ENCODE data around the gene ARFGAP1.

The ARFGAP1 gene

DNA sequence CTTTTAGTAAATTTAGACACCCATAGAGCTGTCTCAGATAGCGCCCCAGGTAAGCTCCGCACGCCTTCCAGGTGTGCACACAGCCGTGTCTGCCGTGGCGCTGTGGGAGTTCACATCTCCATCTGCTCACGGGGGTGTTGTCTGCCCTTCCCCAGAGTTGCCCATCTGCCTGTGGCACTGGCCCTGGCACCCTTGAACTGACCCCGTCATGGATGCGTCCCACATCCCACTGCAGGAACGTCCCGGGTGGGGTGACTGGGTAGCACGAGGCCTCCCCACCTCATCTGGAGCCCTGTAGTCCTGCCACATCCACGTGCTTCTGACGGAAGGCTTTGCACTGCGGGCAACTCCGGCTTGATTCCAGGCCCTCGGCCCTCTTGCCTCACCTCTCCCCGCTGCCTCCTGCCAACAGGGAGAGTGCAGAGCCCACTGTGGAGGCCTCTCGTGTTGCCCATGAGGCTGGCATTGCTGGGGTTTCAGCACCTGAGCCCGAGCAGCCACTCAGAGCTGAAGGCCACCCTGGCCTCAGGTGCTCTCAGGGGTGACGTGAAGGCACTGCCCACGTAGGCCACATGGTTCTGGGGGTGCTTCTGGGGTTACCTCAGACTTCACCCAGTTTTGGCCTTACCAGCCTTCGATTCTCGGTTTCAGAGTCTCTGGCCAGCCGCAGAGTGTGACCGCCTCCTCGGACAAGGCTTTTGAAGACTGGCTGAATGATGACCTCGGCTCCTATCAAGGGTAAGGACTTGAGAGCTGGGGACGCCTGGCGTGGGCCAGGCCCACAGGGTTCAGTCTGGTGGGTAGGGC, 5.1 kb downstream of the ARFGAP1 start:
- no peak for DNase-seq (ENCODE audit: low read depth in 1 of 2, low spot score in 1 of 2)

DNA sequence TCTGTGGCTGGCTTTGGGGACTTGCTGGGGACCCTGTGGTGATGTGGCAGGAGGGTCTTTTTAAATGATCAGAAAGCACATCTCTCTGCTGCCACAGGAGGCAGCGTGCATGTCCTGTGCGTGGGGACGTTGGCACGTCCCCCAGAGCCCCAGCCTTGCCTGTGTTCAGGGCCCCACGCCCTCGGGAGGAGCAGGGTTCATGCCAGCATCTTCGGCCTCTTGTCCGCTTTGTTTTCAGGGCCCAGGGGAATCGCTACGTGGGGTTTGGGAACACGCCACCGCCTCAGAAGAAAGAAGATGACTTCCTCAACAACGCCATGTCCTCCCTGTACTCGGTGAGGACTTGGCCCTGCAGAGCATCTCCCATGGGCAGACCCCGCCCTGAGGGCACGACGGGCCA, 6.0 kb downstream of the ARFGAP1 start:
- DNase-seq (ENCODE audit: low read depth in 1 of 2, low spot score in 1 of 2) = no peak

DNA sequence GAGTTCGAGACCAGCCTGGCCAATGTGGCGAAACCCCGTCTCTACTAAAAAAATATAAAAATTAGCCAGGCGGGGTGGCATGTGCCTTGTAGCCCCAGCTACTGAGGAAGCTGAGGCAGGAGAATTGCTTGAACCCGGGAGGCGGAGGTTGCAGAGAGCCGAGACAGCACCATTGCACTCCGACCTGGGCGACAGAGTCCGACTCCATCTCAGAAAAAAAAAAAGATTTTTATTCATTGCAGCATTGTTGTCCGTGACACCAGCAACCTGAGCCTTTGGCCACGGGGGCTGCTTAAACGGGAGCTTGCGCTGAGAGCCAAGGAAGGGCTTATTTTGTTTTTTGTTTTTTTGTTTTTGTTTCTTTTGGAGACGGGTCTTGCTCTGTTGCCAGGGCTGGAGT, 7.3 kb downstream of the ARFGAP1 start:
- no peak for DNase-seq (ENCODE audit: low read depth in 1 of 2, low spot score in 1 of 2)

- no peak for DNase-seq (ENCODE audit: low read depth in 1 of 2, low spot score in 1 of 2)
These were observed 7.8 kb downstream of the ARFGAP1 start for GRCh38 chr20:63280371-63280770.

- DNase-seq (ENCODE audit: low read depth in 1 of 2, low spot score in 1 of 2) = no peak
These were observed 8.4 kb downstream of the ARFGAP1 start for GRCh38 chr20:63280929-63281545.

DNA sequence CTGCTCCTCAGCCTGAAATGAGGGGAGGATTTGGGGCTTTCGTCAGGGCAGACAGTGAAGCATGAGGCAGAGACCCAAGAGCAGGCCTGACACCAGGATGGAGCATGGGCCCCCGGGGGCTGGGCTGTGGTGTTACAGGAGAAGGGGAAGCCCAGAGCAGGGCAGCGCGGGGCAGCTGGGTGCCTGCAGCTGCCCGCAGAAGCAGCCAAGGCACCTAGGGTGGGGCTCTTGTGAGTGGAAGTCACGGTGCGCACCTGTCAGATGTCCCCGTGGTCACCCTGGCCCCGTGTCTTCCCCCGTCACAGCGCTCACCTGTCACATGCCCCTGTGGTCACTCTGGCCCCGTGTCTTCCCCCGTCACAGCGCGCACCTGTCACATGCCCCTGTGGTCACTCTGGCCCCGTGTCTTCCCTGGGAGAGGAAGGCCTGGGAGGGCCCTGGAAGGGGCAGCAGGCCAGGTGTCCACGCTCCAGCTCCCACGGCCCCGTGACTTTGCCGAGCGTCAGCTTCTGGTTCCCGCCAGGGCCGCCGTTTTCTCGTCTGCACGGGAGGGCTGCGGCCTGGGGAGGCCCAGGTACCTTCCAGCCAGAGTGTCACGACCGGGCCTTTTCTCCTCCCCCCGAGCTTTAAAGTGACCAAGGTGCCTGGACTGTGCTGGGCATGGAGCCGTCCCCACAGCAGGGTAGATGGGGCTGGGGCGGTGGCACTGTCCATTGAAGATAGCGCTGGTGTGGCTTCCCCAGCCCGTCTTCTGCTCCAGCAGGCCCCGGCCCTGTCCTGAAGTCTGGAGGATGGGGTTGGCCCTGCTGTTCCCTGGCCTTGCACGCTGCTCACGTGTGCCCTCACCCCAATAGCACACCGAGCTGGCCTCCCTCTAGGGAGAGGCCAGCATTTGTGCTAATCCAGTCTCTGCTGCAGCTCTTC, 9.4 kb downstream of the ARFGAP1 start:
- DNase-seq (ENCODE audit: low read depth in 1 of 2, low spot score in 1 of 2) = no peak

GRCh38 chr20:63282946-63283345, 10.3 kb downstream of the ARFGAP1 start:
- no peak for DNase-seq (ENCODE audit: low read depth in 1 of 2, low spot score in 1 of 2)

- no peak for DNase-seq (ENCODE audit: low read depth in 1 of 2, low spot score in 1 of 2)
These were observed 10.9 kb downstream of the ARFGAP1 start for GRCh38 chr20:63283397-63284082.

DNA sequence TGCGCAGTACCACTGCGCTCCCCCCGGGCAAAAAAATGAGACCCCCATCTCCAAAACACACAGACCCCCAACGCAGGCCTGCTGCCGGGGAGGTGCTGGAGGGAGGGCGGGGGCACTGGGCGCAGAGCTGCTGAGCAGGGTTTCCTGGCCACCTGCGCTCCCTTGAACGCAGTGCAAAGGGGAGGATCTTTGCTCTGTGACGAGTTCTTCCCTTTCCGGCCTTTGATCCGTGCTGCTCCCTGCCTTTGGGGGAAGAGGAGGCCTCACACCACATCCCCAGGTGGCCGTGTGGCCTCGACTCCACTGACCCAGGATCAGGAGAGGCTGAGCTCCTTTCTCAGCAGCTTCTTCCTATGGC, 11.4 kb downstream of the ARFGAP1 start:
- no peak for DNase-seq (ENCODE audit: low read depth in 1 of 2, low spot score in 1 of 2)

DNA sequence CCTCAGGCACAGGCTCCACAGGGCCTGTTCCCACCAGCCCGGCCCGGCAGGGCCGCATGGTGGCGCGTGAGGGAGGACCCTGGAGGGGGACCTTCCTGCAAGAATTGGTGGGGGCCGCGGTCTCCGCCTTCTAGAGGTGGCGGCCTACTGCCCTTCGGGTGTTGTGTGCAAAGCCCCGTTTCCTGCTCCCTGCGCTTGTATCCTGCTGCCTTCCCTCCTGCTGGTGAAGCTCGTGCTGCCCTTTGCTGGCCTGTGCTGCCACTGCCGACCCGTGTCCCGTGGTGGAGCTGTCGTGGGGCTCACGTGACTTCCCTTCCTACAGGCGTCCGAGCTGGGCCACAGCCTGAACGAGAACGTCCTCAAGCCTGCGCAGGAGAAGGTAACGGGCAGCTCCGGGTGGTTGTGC, 11.9 kb downstream of the ARFGAP1 start:
- DNase-seq (ENCODE audit: low read depth in 1 of 2, low spot score in 1 of 2) = no peak

- no peak for DNase-seq (ENCODE audit: low read depth in 1 of 2, low spot score in 1 of 2)
These were observed 12.4 kb downstream of the ARFGAP1 start for GRCh38 chr20:63284981-63285524.

DNA sequence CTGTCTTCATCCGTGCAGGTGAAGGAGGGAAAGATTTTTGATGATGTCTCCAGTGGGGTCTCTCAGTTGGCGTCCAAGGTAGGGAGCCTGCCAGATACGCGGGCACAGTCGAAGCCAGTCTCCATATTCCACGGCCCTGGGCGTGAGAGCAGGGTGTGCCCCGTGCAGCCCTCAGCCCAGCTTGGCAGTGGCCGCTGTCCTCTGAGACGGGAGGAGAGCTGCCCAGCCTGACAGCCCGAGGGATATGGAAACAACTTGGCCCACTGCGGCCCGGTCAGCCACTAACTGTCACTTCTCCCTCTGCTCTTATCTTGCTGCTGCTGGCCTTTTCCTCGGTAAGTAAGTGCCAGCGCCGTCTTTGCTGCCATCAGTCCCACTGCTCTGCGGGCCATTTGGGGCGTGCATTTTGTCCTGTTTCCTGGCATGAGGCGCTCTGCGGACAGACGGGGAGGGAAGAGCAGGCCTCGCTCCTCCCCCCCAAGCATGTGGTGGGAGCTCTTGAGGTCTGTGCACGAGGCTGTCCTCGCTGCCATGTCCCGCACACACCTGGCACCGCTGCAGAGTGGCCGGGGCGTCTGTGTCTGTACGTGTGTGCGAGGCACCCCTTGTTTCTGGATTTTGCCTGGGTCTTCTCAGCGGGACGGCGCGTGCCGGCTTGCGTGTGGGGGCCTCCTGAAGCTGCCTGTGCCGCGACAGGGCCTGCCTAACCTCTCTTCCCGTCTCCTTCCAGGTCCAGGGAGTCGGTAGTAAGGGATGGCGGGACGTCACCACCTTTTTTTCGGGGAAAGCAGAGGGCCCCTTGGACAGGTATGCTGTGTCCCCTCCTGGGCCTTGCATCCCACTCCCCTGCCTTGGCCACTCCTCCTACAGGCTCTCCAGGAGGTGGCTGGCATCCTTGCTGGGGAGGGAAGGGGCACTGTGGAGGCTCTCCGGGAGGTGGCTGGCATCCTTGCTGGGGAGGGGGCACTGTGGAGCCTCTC, 13.3 kb downstream of the ARFGAP1 start:
- no peak for DNase-seq (ENCODE audit: low read depth in 1 of 2, low spot score in 1 of 2)

DNA sequence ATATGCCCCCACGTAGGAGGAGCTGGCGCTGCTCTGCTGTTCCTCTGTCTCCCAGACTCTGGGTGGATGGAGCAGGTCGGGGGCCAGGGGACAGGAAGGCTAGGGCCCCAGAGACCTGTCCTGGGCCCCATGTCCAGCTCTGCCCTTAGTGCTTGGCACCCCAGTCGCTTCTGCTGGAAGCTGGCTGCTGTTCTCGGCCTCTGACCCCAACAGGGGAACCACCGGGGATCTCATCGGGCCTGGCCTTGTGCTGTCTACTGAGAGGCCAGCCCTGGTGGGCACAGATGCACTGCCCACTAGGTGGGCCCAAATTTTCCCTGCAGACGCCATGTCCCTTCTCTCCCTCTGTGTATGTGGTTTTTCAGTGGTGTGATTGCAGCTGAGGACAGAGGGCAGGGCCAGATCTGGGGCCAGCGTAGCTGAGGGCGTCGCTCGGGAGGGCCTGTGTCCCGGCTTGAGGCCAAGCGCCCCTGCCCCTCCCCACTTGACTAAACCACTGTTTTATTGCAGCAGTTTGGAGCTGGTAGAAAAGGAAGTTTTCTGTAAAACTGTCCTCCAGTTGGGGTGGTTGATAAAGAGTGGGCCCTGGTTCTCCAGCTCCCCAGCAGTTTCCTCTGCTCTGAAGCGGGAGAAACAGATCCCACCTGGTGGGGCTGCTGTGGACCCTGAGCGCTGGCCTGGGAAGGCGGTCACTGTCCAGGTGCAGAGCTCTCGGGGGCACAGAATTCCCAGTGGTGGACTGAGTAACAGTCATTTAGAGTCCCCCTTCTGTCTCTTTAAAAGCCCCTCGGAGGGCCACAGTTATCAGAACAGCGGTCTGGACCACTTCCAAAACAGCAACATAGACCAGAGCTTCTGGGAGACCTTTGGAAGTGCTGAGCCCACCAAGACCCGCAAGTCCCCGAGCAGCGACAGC, 14.4 kb downstream of the ARFGAP1 start:
- DNase-seq (ENCODE audit: low read depth in 1 of 2, low spot score in 1 of 2) = no peak

DNA sequence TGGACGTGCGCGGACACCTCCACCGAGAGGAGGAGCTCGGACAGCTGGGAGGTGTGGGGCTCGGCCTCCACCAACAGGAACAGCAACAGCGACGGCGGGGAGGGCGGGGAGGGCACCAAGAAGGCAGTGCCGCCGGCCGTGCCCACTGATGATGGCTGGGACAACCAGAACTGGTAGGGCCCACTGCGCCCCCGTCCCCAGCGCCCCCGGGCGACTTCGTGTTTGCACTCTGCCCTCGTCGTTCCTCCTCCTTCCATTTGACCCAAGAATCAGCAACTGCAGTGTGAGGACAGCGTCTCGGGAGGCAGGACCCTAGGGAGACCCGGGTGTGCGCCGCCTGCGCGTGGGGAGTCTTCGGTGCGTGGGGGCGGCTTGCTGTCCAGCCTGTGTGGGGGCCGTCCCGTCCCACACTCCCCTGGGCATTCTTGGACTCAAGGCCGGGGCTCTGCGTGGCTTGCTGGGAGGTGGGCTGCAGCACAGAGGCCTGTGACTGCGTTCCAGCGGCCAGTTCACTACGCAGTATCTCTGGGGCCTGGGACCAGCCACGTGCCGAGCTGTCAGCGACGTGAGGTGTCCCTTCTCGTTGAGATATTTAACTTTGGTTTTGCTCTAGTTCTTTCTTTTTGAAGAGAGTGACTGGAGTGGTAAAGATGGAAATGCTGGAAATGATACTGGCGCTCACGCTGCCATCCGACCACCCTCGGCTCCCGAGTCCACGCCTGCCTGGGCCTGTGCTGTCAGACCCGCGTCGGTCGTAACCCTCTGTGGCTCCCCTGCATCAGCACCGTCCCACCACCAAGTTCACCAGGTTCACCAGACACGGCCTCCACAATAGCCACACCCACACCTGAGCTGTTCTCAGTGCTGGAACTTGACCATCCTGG, 15.3 kb downstream of the ARFGAP1 start:
- DNase-seq (ENCODE audit: low read depth in 1 of 2, low spot score in 1 of 2) = no peak

DNA sequence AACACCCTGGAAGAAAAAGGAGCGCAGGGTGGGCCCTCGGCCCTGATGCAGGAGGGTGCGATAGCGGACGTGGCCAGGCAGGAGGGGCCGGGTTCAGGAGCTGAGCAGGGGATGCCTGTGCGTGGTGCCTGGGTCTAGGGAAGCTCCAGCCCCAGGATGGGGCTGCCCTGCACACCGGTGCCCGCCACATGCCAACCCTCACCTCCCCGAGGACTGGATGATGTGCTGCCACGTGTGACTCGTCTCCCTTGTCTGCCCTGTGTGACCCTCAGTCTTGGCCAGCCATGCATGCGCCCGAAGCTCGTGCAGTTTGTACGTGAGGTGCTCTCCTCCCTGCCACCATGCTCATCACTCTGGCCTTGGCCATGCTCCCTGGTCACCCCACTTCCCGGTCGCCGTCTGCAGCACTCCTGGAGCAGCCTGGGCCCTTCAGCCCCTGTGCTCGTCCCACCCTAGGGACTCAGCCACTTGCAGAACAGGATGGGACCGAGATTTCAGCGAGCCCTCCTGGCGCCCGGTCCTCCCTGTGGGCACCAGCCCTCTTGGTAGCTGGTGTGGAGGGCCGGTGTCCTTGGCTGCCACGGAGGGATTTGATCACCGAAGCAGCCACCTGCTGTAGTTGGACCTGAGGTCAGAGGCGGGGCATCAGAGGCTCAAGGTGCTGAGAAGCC, 16.1 kb downstream of the ARFGAP1 start:
- DNase-seq (ENCODE audit: low read depth in 1 of 2, low spot score in 1 of 2) = no peak

GRCh38 chr20:63289311-63290135, 16.9 kb downstream of the ARFGAP1 start:
- DNase-seq (ENCODE audit: low read depth in 1 of 2, low spot score in 1 of 2) = no peak

Data from activated T-helper 1 cell treated with anti-CD3 and anti-CD28 coated beads, Interleukin-2, amount 50 U/mL, for 16 hours (primary cell).